ENCODE measurements around the gene SIN3A.
"Not testable (repeated sequence)": the region's sequence is repeated elsewhere in the genome, so short reads cannot be mapped to it uniquely, and the experiment has no call there.

GRCh38 chr15:75477094-75477493 is 25.6 kb upstream of the SIN3A start:
- TF ChIP-seq CTCF (conservative IDR thresholded peaks at IDR 0.05; ENCODE audit: low read depth, low read length); EZH2 (IDR thresholded peaks at IDR 0.05; ENCODE audit: borderline replicate concordance, low read depth, low read length, poor library complexity, severe bottlenecking): not testable (repeated sequence)
